GM12892 (cell line): Measurements from ENCODE around the gene BSN.

Experiments used
- DNase-seq: peaks from one replicate; pipeline ENCODE4 v3.0.0; 2011; ENCODE audit not compliant: insufficient read length
- FAIRE-seq: peaks from 2 replicates; lab custom pipeline; 2011; peaks lifted over from hg19 to GRCh38; lab: Jason Lieb, UNC
- POLR2A ChIP-seq: IDR thresholded peaks from 2 replicates; pipeline ENCODE4 v1.6.1; 2011; ENCODE audit warnings: low read depth, low read length, control low read depth
- POLR2AphosphoS5 ChIP-seq: IDR thresholded peaks from 2 replicates; pipeline ENCODE4 v1.6.1; 2011; ENCODE audit warnings: low read depth, low read length, control low read depth
- TAF1 ChIP-seq: IDR thresholded peaks from 2 replicates; pipeline ENCODE4 v1.6.1; 2011; ENCODE audit warnings: low read depth, mild to moderate bottlenecking, control low read depth, low read length, borderline replicate concordance

Gene BSN

DNA sequence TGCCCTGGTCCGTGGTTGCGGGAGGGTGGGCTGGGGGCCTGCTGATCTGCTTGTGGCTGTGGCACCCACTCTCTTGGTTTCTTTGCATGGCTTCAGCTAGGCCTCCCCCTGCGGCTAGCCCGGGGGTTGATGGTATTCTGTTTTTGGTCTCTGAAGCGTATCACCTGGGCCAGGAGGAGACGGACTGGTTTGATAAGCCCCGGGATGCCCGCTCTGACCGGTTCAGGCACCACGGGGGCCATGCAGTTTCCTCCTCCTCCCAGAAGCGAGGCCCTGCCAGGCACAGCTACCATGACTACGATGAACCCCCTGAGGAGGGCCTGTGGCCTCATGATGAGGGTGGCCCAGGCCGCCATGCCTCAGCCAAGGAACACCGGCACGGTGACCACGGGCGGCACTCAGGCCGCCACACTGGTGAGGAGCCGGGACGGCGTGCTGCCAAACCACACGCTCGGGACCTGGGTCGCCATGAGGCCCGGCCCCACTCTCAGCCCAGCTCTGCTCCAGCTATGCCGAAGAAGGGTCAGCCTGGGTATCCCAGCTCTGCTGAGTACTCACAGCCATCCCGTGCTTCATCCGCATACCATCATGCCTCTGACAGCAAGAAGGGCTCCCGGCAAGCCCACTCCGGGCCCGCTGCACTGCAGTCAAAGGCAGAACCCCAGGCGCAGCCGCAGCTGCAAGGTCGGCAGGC is 108.6 kb downstream of the BSN start:
- no peak for FAIRE-seq
- no peak for TF ChIP-seq POLR2A
- TF ChIP-seq TAF1 = no peak
- TF ChIP-seq POLR2AphosphoS5 = no peak
- no peak for DNase-seq

DNA sequence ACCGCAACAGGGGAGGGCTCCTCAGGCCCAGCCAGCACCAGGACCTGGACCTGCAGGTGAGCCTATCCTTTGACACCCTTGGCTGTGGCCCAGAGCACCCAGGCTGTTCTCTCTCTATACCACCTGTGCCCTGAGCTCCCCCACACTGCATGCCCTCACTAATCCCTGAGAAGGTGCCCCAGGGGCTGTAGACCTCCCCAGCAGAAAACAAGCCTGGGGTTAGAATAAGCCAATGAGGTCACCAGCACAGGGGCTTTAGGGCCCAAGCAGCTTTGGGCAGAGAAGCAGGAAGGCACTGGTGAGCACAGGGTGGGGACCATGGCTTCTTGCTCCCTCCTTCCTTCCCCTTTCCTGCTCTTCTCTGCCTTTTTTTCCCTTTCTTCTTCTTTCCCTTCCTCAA is 109.6 kb downstream of the BSN start:
- FAIRE-seq (no peak), DNase-seq (no peak)
- no peak for TF ChIP-seq POLR2AphosphoS5
- no peak for TF ChIP-seq TAF1
- no peak for TF ChIP-seq POLR2A

- FAIRE-seq (no peak), DNase-seq (no peak)
- TF ChIP-seq TAF1 = no peak
- no peak for TF ChIP-seq POLR2A
- no peak for TF ChIP-seq POLR2AphosphoS5
These were observed 110.0 kb downstream of the BSN start for GRCh38 chr3:49664300-49664699.

DNA sequence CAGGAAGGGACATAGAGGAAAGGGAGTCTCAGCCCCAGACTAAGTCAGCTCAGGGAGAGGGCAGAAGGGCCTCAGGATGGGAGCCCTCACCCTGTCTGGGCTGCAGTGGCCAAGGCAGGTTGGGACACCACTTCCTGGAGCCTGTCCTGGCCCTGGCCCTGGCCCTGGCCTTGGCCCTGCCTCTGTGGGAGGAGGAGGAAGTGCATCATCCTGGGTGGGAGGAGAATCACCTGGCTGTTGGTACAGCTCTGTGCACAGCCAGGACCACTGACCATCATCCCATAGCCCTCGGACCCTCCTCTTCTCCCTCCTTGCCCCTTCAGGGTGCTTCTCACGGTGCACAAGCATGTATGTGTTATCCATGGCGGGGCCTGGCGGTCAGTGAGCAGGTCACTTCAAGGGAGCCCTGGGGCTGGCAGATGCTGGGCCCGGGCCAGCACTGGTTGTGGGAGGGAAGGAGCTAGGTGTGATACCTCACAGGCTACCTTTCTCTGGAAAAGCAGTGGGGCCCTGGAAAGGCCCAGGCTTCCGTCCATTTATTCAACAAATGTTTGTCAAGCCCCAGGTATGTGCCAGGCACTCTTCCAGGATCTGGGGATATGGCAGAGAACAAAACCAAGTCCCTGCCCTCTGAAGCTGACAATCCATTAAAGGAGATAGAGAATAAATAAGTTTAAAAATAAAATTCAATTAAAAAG is 111.7 kb downstream of the BSN start:
- FAIRE-seq = no peak
- DNase-seq = no peak
- TF ChIP-seq POLR2AphosphoS5 (no peak), POLR2A (no peak), TAF1 (no peak)

GRCh38 chr3:49666592-49666991 is 112.3 kb downstream of the BSN start:
- FAIRE-seq = no peak
- no peak for DNase-seq
- TF ChIP-seq TAF1 = no peak

DNA sequence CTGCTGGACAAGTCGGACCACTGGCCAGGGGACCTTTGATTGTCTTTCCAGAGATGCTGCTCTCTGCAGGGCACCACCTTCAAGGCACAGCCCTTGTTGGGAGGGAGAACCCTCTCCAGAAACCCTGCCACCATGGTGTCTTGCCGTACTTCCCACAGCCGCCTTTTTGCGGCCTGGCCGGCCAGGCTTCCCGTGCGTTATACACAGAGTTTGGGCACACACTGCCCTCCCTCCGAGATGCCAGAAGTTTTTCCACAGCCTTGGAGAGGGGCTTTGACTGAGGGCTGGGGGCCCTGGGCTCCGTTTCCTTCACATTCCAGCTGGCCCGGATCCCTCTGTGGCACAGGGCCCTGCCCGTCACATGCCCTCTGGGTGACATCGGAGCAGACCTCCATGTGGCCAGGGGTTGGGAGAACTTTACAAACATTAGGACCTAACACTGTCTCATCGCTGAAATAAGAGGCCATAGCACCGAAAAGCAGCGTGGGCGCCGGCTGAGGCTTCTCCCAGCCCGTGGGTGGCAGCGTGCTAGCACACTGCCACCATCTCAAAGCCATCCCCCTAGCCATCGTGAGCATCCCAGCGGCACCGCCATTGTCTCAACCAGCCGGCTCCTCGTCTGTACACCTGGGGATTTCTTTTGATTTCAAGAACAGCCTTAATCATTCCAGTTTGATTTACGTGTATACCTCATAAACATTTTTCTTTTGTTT is 113.6 kb downstream of the BSN start:
- TF ChIP-seq POLR2AphosphoS5 = no peak
- no peak for TF ChIP-seq TAF1
- no peak for TF ChIP-seq POLR2A
- DNase-seq = no peak
- no peak for FAIRE-seq

- no peak for TF ChIP-seq POLR2AphosphoS5
- TF ChIP-seq POLR2A = no peak
- no peak for TF ChIP-seq TAF1
- no peak for FAIRE-seq
- DNase-seq = no peak
These were observed 114.1 kb downstream of the BSN start for GRCh38 chr3:49668414-49668797.

- no peak for FAIRE-seq
- TF ChIP-seq POLR2AphosphoS5 (no peak), POLR2A (no peak), TAF1 (no peak)
- no peak for DNase-seq
These were observed 114.6 kb downstream of the BSN start for GRCh38 chr3:49668861-49669260.

GRCh38 chr3:49669352-49669751 is 115.1 kb downstream of the BSN start:
- DNase-seq = no peak
- no peak for FAIRE-seq
- no peak for TF ChIP-seq TAF1
- TF ChIP-seq POLR2A = no peak
- no peak for TF ChIP-seq POLR2AphosphoS5

GRCh38 chr3:49670940-49671290 is 116.6 kb downstream of the BSN start:
- TF ChIP-seq POLR2AphosphoS5 (no peak), TAF1 (no peak), POLR2A (no peak)
- no peak for DNase-seq
- no peak for FAIRE-seq

GRCh38 chr3:49671291-49672288 is 117.3 kb downstream of the BSN start:
- peak; percentile 78 for DNase-seq
- no peak for TF ChIP-seq TAF1
- TF ChIP-seq POLR2AphosphoS5 = no peak; the same call in 1 of the 2 replicates
- TF ChIP-seq POLR2A = no peak
- peak; percentile 95 for FAIRE-seq
